K562 (cell line): ENCODE measurements around the gene CASKIN2. TPM values are rescaled to one million over a fixed set of nuclear protein-coding genes. Genes with fewer than 3 reads are reported as not detected.
A peak's percentile ranks its signal among the peaks of the same experiment; 100 is the strongest.

Source experiments
- ATAC-seq: fragments of 200-7000 bp; cut with Tn5 transposase; 3 replicates; pipeline ENCODE4 v1.9.1; 2020; ENCODE audit warnings: moderate library complexity
- BruUV-seq: library from RNA; stranded (reverse); fragments of 400-500 nt; replicated peaks from 2 replicates; lab custom pipeline; 2021; lab: Mats Ljungman, UMichigan
- CTCF ChIA-PET: fragments of 300-600 bp; formaldehyde crosslinking; extraction: SDS; loops from one replicate; lab custom pipeline; 2021; ENCODE audit warnings: low intra/inter-chr PET ratio; lab: Yijun Ruan, JAX
- POLR2A ChIA-PET: fragments of 300-600, 350-650 bp; sonication (Branson Sonifier 250); formaldehyde crosslinking; extraction: SDS; loops from one replicate; lab custom pipeline; 2021; ENCODE audit warnings: antibody characterized with exemption, inconsistent platforms; lab: Yijun Ruan, JAX
- DNase-seq, 4 experiments: peaks; one replicate each; pipeline versions ENCODE4 v3.0.0 to v3.0.0-alpha.2; 2011 to 2018; ENCODE audit warnings: low spot score in 3 of 4, mixed read lengths in 3 of 4; ENCODE audit errors: extremely low read depth in 1 of 4
- FAIRE-seq: peaks from 2 replicates; lab custom pipeline; 2011; peaks lifted over from hg19 to GRCh38; lab: Jason Lieb, UNC
- H2AFZ ChIP-seq: 2 replicates; pipeline ENCODE4 v1.6.0; 2011; ENCODE audit warnings: low read depth, low read length, control low read depth, inconsistent platforms
- H3K27ac ChIP-seq: fragments of 200-600 bp; 3 replicates; pipeline ENCODE4 v1.8.0; 2011; ENCODE audit warnings: low read depth, mild to moderate bottlenecking, control low read depth, inconsistent platforms, low read length, moderate library complexity, mixed read lengths; ENCODE audit errors: extremely low read depth
- H3K27me3 ChIP-seq, 2 experiments: fragments of 300-600 bp in 1 of 2; 2 replicates in 1 of 2; 3 replicates in 1 of 2; pipeline versions ENCODE4 v1.6.0 to v1.8.0; 2011; ENCODE audit warnings: inconsistent platforms in 2 of 2, low read length in 2 of 2, mild to moderate bottlenecking in 1 of 2, mixed read lengths in 1 of 2, moderate library complexity in 1 of 2; ENCODE audit not compliant: control insufficient read depth in 2 of 2, insufficient read depth in 2 of 2
- H3K36me3 ChIP-seq: fragments of 300-600 bp; 3 replicates; pipeline ENCODE4 v1.8.0; 2011; ENCODE audit warnings: mild to moderate bottlenecking, low read length, inconsistent platforms; ENCODE audit not compliant: control insufficient read depth, insufficient read depth
- H3K4me1 ChIP-seq, 2 experiments: fragments of 200-600 bp in 1 of 2; replicated peaks in 1 of 2; 2 replicates in 1 of 2; 3 replicates in 1 of 2; pipeline versions ENCODE4 v1.5.1 to v1.8.0; 2011; ENCODE audit warnings: inconsistent platforms in 2 of 2, low read length in 2 of 2, mild to moderate bottlenecking in 1 of 2, mixed read lengths in 1 of 2, moderate library complexity in 1 of 2; ENCODE audit not compliant: control insufficient read depth in 2 of 2, insufficient read depth in 2 of 2
- H3K4me2 ChIP-seq: 2 replicates; pipeline ENCODE4 v1.6.1; 2011; ENCODE audit warnings: low read length, control low read depth, inconsistent platforms, mixed read lengths; ENCODE audit not compliant: insufficient read depth
- H3K4me3 ChIP-seq: fragments of 200-600 bp; sonication (generic), shearing (Covaris generic); 2 replicates; pipeline ENCODE4 v1.5.1; 2016; ENCODE audit warnings: control low read depth, inconsistent platforms
- H3K79me2 ChIP-seq: fragments of 200-600 bp; 3 replicates; pipeline ENCODE4 v1.8.0; 2011; ENCODE audit warnings: low read length, inconsistent platforms; ENCODE audit not compliant: control insufficient read depth, insufficient read depth
- H3K9ac ChIP-seq, 2 experiments: 2 replicates each; pipeline versions ENCODE4 v1.6.0 to v1.6.1; 2011; ENCODE audit warnings: low read depth in 2 of 2, low read length in 2 of 2, control low read depth in 1 of 2, inconsistent platforms in 1 of 2, mild to moderate bottlenecking in 1 of 2, mixed read lengths in 1 of 2; ENCODE audit not compliant: insufficient read depth in 1 of 2
- H3K9me1 ChIP-seq: one replicate; pipeline ENCODE4 v1.6.0; 2011; ENCODE audit warnings: inconsistent platforms, mild to moderate bottlenecking, low read length, moderate library complexity; ENCODE audit not compliant: control insufficient read depth, insufficient read depth
- H3K9me3 ChIP-seq: replicated peaks from 2 replicates; pipeline ENCODE4 v1.5.1; 2011; ENCODE audit warnings: low read depth, low read length, inconsistent platforms; ENCODE audit not compliant: control insufficient read depth, insufficient read depth
- H4K20me1 ChIP-seq: replicated peaks from 2 replicates; pipeline ENCODE4 v1.6.1; 2011; ENCODE audit warnings: low read length, inconsistent platforms, mixed read lengths; ENCODE audit not compliant: control insufficient read depth, insufficient read depth
- ATF6 ChIP-seq: sonication (generic); formaldehyde crosslinking; IDR thresholded peaks from 2 replicates; pipeline ENCODE4 v1.4.0; 2020; ENCODE audit warnings: mild to moderate bottlenecking, missing genetic modification reagents
- ELK3 ChIP-seq: fragments of 450-650 bp; formaldehyde crosslinking; IDR thresholded peaks from 2 replicates; pipeline ENCODE4 v1.4.0; 2020; ENCODE audit warnings: mild to moderate bottlenecking
- EP400 ChIP-seq: fragments of 450-650 bp; IDR thresholded peaks from 2 replicates; pipeline ENCODE4 v1.6.1; 2017; ENCODE audit warnings: antibody characterized with exemption, mild to moderate bottlenecking, moderate library complexity
- ILK ChIP-seq: fragments of 450-650 bp; IDR thresholded peaks from 2 replicates; pipeline ENCODE4 v1.6.1; 2016; ENCODE audit warnings: missing genetic modification characterization, low read depth, mild to moderate bottlenecking, missing compliant biosample characterization, moderate library complexity, borderline replicate concordance
- SIX5 ChIP-seq, 2 experiments: IDR thresholded peaks; 2 replicates each; pipeline ENCODE4 v1.6.1; 2011; ENCODE audit warnings: low read length in 2 of 2, borderline replicate concordance in 1 of 2, low read depth in 1 of 2, mild to moderate bottlenecking in 1 of 2, moderate library complexity in 1 of 2; ENCODE audit not compliant: insufficient read depth in 1 of 2
- ZBTB11 ChIP-seq, 3 experiments: fragments of 200-800 bp in 1 of 3; fragments of 250-450 bp in 1 of 3; fragments of 450-650 bp in 1 of 3; sonication (Bioruptor Pico) in 1 of 3; sonication (Bioruptor generic) in 1 of 3; formaldehyde crosslinking in 1 of 3; IDR thresholded peaks; 2 replicates each; pipeline versions ENCODE4 v1.6.1 to v1.8.0; 2016 to 2022; ENCODE audit warnings: mild to moderate bottlenecking in 2 of 3, missing genetic modification characterization in 2 of 3, missing compliant biosample characterization in 1 of 3, moderate library complexity in 1 of 3
- ZBTB5 ChIP-seq: fragments of 450-650 bp; IDR thresholded peaks from 2 replicates; pipeline ENCODE4 v1.6.1; 2017; ENCODE audit warnings: antibody characterized with exemption
- ZEB2 ChIP-seq: fragments of 450-650 bp; IDR thresholded peaks from 2 replicates; pipeline ENCODE4 v1.6.1; 2016
- WGBS: fragments of 100-300 bp; shearing (Covaris generic); methylation state at CpG from one replicate; pipeline ENCODE4 v1.1.6; 2016; ENCODE audit warnings: low coverage, mixed read lengths; ENCODE audit not compliant: insufficient coverage; ENCODE audit errors: missing lambda C conversion rate; 5-methylcytosine and 5-hydroxymethylcytosine counted together
- in situ Hi-C: fragments of 300-500 bp; cut with MboI; formaldehyde crosslinking; loops from 4 replicates; pipeline ENCODE4 v1.15.0; 2018; ENCODE audit warnings: inconsistent platforms, mixed read lengths
- intact Hi-C: fragments of 100-400 bp; cut with micrococcal nuclease; formaldehyde crosslinking; loops from 2 replicates; pipeline ENCODE4 v1.14.2; 2022
- polyA plus RNA-seq, 8 experiments: library from polyadenylated mRNA; depleted of rRNA in 4 of 8; stranded (reverse) in 5 of 8; unstranded in 3 of 8; fragments of >200 nt; fragmentation: Nextera tagmentation in 2 of 8; fragmentation: Illumina TruSeq in 1 of 8; extraction: Ambion mirVana in 2 of 8; extraction: Trizol in 1 of 8; gene quantifications; 2 replicates each; pipeline versions ENCODE4 v1.2.1 to v1.2.3, GENCODE V29; 2011 to 2014; ENCODE audit warnings: inconsistent platforms in 1 of 8, missing spikeins in 1 of 8
- total RNA-seq, 7 experiments: library from RNA; depleted of rRNA in 6 of 7; stranded (reverse); fragments of >200 nt in 6 of 7; fragmentation: Illumina TruSeq in 2 of 7; extraction: Trizol in 2 of 7; gene quantifications; 2 replicates each; pipeline versions ENCODE4 v1.2.1 to v1.2.3, GENCODE V29; 2011 to 2021; ENCODE audit warnings: low replicate concordance in 1 of 7

Gene CASKIN2
- total and polyA plus RNA-seq, 9 of the 15 experiments (the other 6 are each of a cell fraction or from before 2014, with no cell fraction given): 0.01 to 12.2 (median 2.1) TPM

- TF ChIP-seq SIX5 (IDR thresholded peaks at IDR 0.05; ENCODE audit: borderline replicate concordance in 1 of 2, insufficient read depth in 1 of 2, low read depth in 1 of 2, low read length in 2 of 2): no peak
- TF ChIP-seq ZBTB5: no peak
- TF ChIP-seq ILK (tag): no peak
- TF ChIP-seq ZEB2: no peak
These were observed 44.7 kb upstream of the CASKIN2 start (continued) for GRCh38 chr17:75559958-75560533.

- ChIA-PET CTCF (no interaction called here), POLR2A (interaction anchor here (0.6 kb wide), 1 partner anchor 9 kb away, joined by 3 read pairs; no protein-coding TSS in a partner anchor)
- ATAC-seq (peak; percentile 89), FAIRE-seq (peak; percentile 91), DNase-seq (peak; percentile 43 to 79 (median 74))
- H2AFZ ChIP-seq: no peak overlapping the region
- no peaks in the 10 kb centered on the region for H3K79me2 ChIP-seq
- H3K4me2 ChIP-seq: no peak overlapping the region
- peaks cover 20 to 45% of the 10 kb centered on the region in 2 experiments for H3K4me1 ChIP-seq
- H3K9me3 ChIP-seq: no peaks in the 10 kb centered on the region
- no TSS peak for BruUV-seq
- in situ Hi-C loops: no loop called here
- no peaks in the 10 kb centered on the region for H3K27me3 ChIP-seq
- H4K20me1 ChIP-seq: no peaks in the 10 kb centered on the region
- peaks cover 3% of the 10 kb centered on the region for H3K9me1 ChIP-seq
- 64% methylated on average over 26 of the region's 38 CpGs for WGBS
- H3K36me3 ChIP-seq: peaks cover 8% of the 10 kb centered on the region; the same call in 1 of the 3 replicates
- intact Hi-C loops: no loop called here
- H3K27ac ChIP-seq: no peak overlapping the region
- no peak overlapping the region for H3K9ac ChIP-seq
- no peak overlapping the region for H3K4me3 ChIP-seq
- TF ChIP-seq EP400 (no peak), ELK3 (CRISPR knock-in tag) (no peak), ZBTB11 (CRISPR knock-in tag; IDR thresholded peaks at IDR 0.05) (no peak), ATF6 (CRISPR knock-in tag) (no peak)
These were observed 43.6 kb upstream of the CASKIN2 start for GRCh38 chr17:75558666-75559530.
